ENCODE measurements around the gene ITIH1.

DNA sequence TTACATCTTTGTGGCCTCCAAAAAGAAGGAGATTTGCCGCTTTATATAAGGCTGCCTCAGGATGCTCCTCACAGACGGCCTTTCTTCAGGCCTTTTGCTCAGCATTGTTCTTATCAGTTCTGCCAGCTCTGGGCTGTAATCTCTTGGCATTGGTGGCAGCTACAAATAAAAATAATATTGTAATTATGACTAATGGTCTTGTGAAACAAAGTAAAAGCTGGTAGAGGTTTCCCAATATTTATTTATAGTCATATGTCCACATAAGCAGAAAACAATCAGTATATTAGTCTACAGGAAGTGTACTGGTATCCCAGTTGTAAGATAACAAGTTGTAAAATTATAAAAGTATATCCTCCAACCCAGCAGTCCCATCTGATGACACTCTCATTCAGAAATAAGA, 13.9 kb upstream of the ITIH1 start:
- TF ChIP-seq POLR2A (conservative IDR thresholded peaks at IDR 0.05) (no peak), TCF7L2 (IDR thresholded peaks at IDR 0.05; ENCODE audit: low read depth, low read length) (no peak), ZBTB1 (CRISPR knock-in tag; IDR thresholded peaks at IDR 0.05; ENCODE audit: borderline replicate concordance, low read depth) (no peak), ESRRA (IDR thresholded peaks at IDR 0.05; ENCODE audit: borderline replicate concordance, low read depth) (no peak), ZZZ3 (IDR thresholded peaks at IDR 0.05) (no peak), SAFB2 (IDR thresholded peaks at IDR 0.05; ENCODE audit: borderline replicate concordance, low read depth, low read length, severe bottlenecking) (no peak), CHD2 (IDR thresholded peaks at IDR 0.05; ENCODE audit: low read depth, low read length) (no peak), ZNF232 (CRISPR knock-in tag; IDR thresholded peaks at IDR 0.05) (no peak), PKNOX1 (IDR thresholded peaks at IDR 0.05) (no peak), GTF2E2 (tag; IDR thresholded peaks at IDR 0.05) (no peak), ZNF592 (IDR thresholded peaks at IDR 0.05) (no peak)
- TF ChIP-seq, protein P1, sequence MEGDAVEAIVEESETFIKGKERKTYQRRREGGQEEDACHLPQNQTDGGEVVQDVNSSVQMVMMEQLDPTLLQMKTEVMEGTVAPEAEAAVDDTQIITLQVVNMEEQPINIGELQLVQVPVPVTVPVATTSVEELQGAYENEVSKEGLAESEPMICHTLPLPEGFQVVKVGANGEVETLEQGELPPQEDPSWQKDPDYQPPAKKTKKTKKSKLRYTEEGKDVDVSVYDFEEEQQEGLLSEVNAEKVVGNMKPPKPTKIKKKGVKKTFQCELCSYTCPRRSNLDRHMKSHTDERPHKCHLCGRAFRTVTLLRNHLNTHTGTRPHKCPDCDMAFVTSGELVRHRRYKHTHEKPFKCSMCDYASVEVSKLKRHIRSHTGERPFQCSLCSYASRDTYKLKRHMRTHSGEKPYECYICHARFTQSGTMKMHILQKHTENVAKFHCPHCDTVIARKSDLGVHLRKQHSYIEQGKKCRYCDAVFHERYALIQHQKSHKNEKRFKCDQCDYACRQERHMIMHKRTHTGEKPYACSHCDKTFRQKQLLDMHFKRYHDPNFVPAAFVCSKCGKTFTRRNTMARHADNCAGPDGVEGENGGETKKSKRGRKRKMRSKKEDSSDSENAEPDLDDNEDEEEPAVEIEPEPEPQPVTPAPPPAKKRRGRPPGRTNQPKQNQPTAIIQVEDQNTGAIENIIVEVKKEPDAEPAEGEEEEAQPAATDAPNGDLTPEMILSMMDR (IDR thresholded peaks at IDR 0.05 in 2 of 3, conservative IDR thresholded peaks at IDR 0.05 in 1 of 3; ENCODE audit: insufficient read depth in 2 of 3, low read depth in 1 of 3, low read length in 3 of 3): no peak
